ENCODE measurements around the gene DLD.

Gene DLD, protein sequence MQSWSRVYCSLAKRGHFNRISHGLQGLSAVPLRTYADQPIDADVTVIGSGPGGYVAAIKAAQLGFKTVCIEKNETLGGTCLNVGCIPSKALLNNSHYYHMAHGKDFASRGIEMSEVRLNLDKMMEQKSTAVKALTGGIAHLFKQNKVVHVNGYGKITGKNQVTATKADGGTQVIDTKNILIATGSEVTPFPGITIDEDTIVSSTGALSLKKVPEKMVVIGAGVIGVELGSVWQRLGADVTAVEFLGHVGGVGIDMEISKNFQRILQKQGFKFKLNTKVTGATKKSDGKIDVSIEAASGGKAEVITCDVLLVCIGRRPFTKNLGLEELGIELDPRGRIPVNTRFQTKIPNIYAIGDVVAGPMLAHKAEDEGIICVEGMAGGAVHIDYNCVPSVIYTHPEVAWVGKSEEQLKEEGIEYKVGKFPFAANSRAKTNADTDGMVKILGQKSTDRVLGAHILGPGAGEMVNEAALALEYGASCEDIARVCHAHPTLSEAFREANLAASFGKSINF

GRCh38 chr7:107890962-107891635 lies at the start of gene DLD:
Gene DLD (plus strand): TSS chr7:107891183. CDS start chr7:107891251, 68 bp downstream.
- peak; percentile 97 for ATAC-seq (ENCODE audit: low read depth)
- Histone ChIP-seq H3K9me3 (ENCODE audit: severe bottlenecking) (no peaks in the 10 kb centered on the region), H3K27me3 (ENCODE audit: insufficient read depth, poor library complexity, severe bottlenecking) (no peaks in the 10 kb centered on the region), H3K4me1 (ENCODE audit: insufficient read depth, poor library complexity, severe bottlenecking) (peaks cover 10% of the 10 kb centered on the region), H3K36me3 (ENCODE audit: low read depth) (peaks cover 36% of the 10 kb centered on the region), H3K4me3 (ENCODE audit: severe bottlenecking) (peak within 1 kb of the TSS; percentile 73), H3K27ac (ENCODE audit: poor library complexity, severe bottlenecking) (peak within 1 kb of the TSS; percentile 27)
- peak; percentile 87 for DNase-seq (ENCODE audit: low spot score)
- TF ChIP-seq, protein P1, sequence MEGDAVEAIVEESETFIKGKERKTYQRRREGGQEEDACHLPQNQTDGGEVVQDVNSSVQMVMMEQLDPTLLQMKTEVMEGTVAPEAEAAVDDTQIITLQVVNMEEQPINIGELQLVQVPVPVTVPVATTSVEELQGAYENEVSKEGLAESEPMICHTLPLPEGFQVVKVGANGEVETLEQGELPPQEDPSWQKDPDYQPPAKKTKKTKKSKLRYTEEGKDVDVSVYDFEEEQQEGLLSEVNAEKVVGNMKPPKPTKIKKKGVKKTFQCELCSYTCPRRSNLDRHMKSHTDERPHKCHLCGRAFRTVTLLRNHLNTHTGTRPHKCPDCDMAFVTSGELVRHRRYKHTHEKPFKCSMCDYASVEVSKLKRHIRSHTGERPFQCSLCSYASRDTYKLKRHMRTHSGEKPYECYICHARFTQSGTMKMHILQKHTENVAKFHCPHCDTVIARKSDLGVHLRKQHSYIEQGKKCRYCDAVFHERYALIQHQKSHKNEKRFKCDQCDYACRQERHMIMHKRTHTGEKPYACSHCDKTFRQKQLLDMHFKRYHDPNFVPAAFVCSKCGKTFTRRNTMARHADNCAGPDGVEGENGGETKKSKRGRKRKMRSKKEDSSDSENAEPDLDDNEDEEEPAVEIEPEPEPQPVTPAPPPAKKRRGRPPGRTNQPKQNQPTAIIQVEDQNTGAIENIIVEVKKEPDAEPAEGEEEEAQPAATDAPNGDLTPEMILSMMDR (IDR thresholded peaks at IDR 0.05; ENCODE audit: poor library complexity, severe bottlenecking) = no peak

DNA sequence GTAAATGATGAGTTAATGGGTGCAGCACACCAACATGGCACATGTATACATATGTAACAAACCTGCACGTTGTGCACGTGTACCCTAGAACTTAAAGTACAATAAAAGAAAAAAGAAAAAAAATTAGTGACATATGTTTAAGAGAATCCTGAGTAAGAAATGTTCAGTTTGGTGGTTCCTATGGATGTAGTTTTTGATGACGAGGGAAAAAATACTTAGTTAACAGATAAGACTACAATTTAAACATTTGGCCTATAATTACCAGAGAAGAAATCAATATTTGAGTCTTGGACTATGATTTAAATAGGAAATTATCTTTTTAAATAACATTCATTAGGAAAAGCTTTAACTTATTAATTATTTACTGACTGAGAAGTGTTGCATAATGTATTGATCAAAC lies 48.8 kb upstream of the DLD start:
- no peaks in the 10 kb centered on the region for H3K9me3 ChIP-seq (ENCODE audit: severe bottlenecking)
- DNase-seq (ENCODE audit: low spot score) (no peak), ATAC-seq (ENCODE audit: low read depth) (no peak)
- peaks cover 2% of the 10 kb centered on the region for H3K27me3 ChIP-seq (ENCODE audit: insufficient read depth, poor library complexity, severe bottlenecking)
- TF ChIP-seq, protein P1 (IDR thresholded peaks at IDR 0.05; ENCODE audit: poor library complexity, severe bottlenecking) = no peak
- no peak overlapping the region for H3K27ac ChIP-seq (ENCODE audit: poor library complexity, severe bottlenecking)
- no peaks in the 10 kb centered on the region for H3K36me3 ChIP-seq (ENCODE audit: low read depth)
- H3K4me3 ChIP-seq (ENCODE audit: severe bottlenecking) = no peak overlapping the region
- no peaks in the 10 kb centered on the region for H3K4me1 ChIP-seq (ENCODE audit: insufficient read depth, poor library complexity, severe bottlenecking)

- H3K27me3 ChIP-seq (ENCODE audit: insufficient read depth, poor library complexity, severe bottlenecking) = no peaks in the 10 kb centered on the region
- ATAC-seq (ENCODE audit: low read depth) = no peak
- H3K4me1 ChIP-seq (ENCODE audit: insufficient read depth, poor library complexity, severe bottlenecking) = no peaks in the 10 kb centered on the region
- no peak overlapping the region for H3K27ac ChIP-seq (ENCODE audit: poor library complexity, severe bottlenecking)
- no peak overlapping the region for H3K4me3 ChIP-seq (ENCODE audit: severe bottlenecking)
- no peaks in the 10 kb centered on the region for H3K9me3 ChIP-seq (ENCODE audit: severe bottlenecking)
- no peaks in the 10 kb centered on the region for H3K36me3 ChIP-seq (ENCODE audit: low read depth)
- TF ChIP-seq, protein P1 (IDR thresholded peaks at IDR 0.05; ENCODE audit: poor library complexity, severe bottlenecking) = no peak
- no peak for DNase-seq (ENCODE audit: low spot score)
Observed at GRCh38 chr7:107843184-107843583, 47.8 kb upstream of the DLD start.

DNA sequence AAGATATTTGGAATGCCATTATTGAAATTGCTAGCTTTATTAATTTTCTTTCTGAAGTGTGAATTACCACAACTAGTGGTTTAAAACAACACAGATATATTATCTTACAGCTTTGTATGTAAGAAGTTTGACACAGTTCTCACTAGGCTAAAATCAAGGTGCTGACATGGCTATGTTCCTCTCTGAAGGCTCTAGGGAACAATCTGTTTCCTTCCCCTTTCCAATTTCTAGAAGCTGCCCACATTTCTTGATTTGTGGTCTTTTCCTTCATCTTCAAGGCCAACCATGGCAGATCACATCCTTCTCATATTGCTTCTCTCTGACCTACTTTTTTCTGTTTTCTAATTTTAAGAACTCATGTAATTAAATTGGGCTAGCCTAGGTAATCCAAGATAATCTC lies 44.7 kb upstream of the DLD start:
- TF ChIP-seq, protein P1 (IDR thresholded peaks at IDR 0.05; ENCODE audit: poor library complexity, severe bottlenecking) = no peak
- H3K4me1 ChIP-seq (ENCODE audit: insufficient read depth, poor library complexity, severe bottlenecking) = no peaks in the 10 kb centered on the region
- ATAC-seq (ENCODE audit: low read depth) = no peak
- no peaks in the 10 kb centered on the region for H3K9me3 ChIP-seq (ENCODE audit: severe bottlenecking)
- H3K27ac ChIP-seq (ENCODE audit: poor library complexity, severe bottlenecking) = no peak overlapping the region
- no peaks in the 10 kb centered on the region for H3K27me3 ChIP-seq (ENCODE audit: insufficient read depth, poor library complexity, severe bottlenecking)
- no peaks in the 10 kb centered on the region for H3K36me3 ChIP-seq (ENCODE audit: low read depth)
- no peak overlapping the region for H3K4me3 ChIP-seq (ENCODE audit: severe bottlenecking)
- DNase-seq (ENCODE audit: low spot score) = no peak
